HepG2 (cell line): ENCODE measurements around the gene CRLF3. TPM values are rescaled to one million over a fixed set of nuclear protein-coding genes. Genes with fewer than 3 reads are reported as not detected.

Source experiments
- ATAC-seq: fragments of 200-7000 bp; cut with Tn5 transposase; 3 replicates; pipeline ENCODE4 v1.9.1; 2020; ENCODE audit warnings: mild to moderate bottlenecking, moderate library complexity
- BruUV-seq: library from RNA; stranded (reverse); fragments of 400-500 nt; replicated peaks from 2 replicates; lab custom pipeline; 2021; lab: Mats Ljungman, UMichigan
- CTCF ChIA-PET: fragments of 300-600 bp; formaldehyde crosslinking; extraction: SDS; loops from one replicate; lab custom pipeline; 2021; ENCODE audit warnings: low total read pairs, inconsistent platforms, low intra/inter-chr PET ratio; lab: Yijun Ruan, JAX
- POLR2A ChIA-PET: fragments of 350-600 bp; sonication (Branson Sonifier 250); formaldehyde crosslinking; loops from one replicate; lab custom pipeline; 2020; ENCODE audit warnings: antibody characterized with exemption, inconsistent platforms; lab: Yijun Ruan, JAX
- DNase-seq: peaks from one replicate; pipeline ENCODE4 v3.0.0-alpha.2; 2015; ENCODE audit warnings: low spot score
- FAIRE-seq: peaks from 3 replicates; lab custom pipeline; 2011; peaks lifted over from hg19 to GRCh38; lab: Jason Lieb, UNC
- H2AFZ ChIP-seq: one replicate; pipeline ENCODE4 v1.6.1; 2011; ENCODE audit warnings: low read length, inconsistent platforms
- H3K27ac ChIP-seq: fragments of 300-600 bp; 3 replicates; pipeline ENCODE4 v1.8.0; 2011; ENCODE audit warnings: mixed run types, mild to moderate bottlenecking, mixed read lengths, low read length, inconsistent platforms; ENCODE audit not compliant: insufficient read depth; ENCODE audit errors: extremely low read length
- H3K27me3 ChIP-seq, 2 experiments: fragments of 200-600 bp in 1 of 2; 2 replicates in 1 of 2; 3 replicates in 1 of 2; pipeline versions ENCODE4 v1.6.0 to v1.8.0; 2011; ENCODE audit warnings: low read length in 2 of 2, mild to moderate bottlenecking in 2 of 2, moderate library complexity in 2 of 2, inconsistent platforms in 1 of 2; ENCODE audit not compliant: insufficient read depth in 2 of 2, control insufficient read depth in 1 of 2
- H3K36me3 ChIP-seq, 2 experiments: fragments of 200-600 bp in 1 of 2; replicated peaks in 1 of 2; 2 replicates in 1 of 2; 3 replicates in 1 of 2; pipeline versions ENCODE4 v1.5.1 to v1.8.0; 2011; ENCODE audit warnings: low read length in 2 of 2, inconsistent platforms in 1 of 2; ENCODE audit not compliant: insufficient read depth in 2 of 2, control insufficient read depth in 1 of 2
- H3K4me1 ChIP-seq: 2 replicates; pipeline ENCODE4 v1.5.1; 2012; ENCODE audit warnings: low read length, inconsistent platforms; ENCODE audit not compliant: insufficient read depth
- H3K4me2 ChIP-seq: 2 replicates; pipeline ENCODE4 v1.6.0; 2011; ENCODE audit warnings: low read depth, low read length, inconsistent platforms
- H3K4me3 ChIP-seq, 3 experiments: fragments of 200-600 bp in 1 of 3; sonication (generic), shearing (Covaris generic) in 1 of 3; replicated peaks in 1 of 3; 2 replicates each; pipeline ENCODE4 v1.5.1; 2011 to 2016; ENCODE audit warnings: low read length in 3 of 3, inconsistent platforms in 2 of 3, low read depth in 2 of 3, mild to moderate bottlenecking in 2 of 3, control low read depth in 1 of 3, mixed read lengths in 1 of 3; ENCODE audit not compliant: insufficient read depth in 1 of 3
- H3K79me2 ChIP-seq: one replicate; pipeline ENCODE4 v1.6.1; 2011; ENCODE audit warnings: low read length, inconsistent platforms; ENCODE audit not compliant: insufficient read depth
- H3K9ac ChIP-seq: 2 replicates; pipeline ENCODE4 v1.6.0; 2011; ENCODE audit warnings: mild to moderate bottlenecking, low read depth, low read length, inconsistent platforms; ENCODE audit not compliant: insufficient read depth
- H3K9me3 ChIP-seq: 2 replicates; pipeline ENCODE4 v1.5.1; 2012; ENCODE audit warnings: mild to moderate bottlenecking, low read length
- H4K20me1 ChIP-seq: 2 replicates; pipeline ENCODE4 v1.6.0; 2011; ENCODE audit warnings: inconsistent platforms, mild to moderate bottlenecking, low read length, moderate library complexity; ENCODE audit not compliant: insufficient read depth
- HOMEZ ChIP-seq: IDR thresholded peaks from 2 replicates; pipeline ENCODE4 v1.6.1; 2016; ENCODE audit warnings: low read depth
- MAFF ChIP-seq: IDR thresholded peaks from 2 replicates; pipeline ENCODE4 v1.6.1; 2011; ENCODE audit warnings: low read depth, low read length, improper control_type of control experiment
- MAFK ChIP-seq, 2 experiments: IDR thresholded peaks in 1 of 2; conservative IDR thresholded peaks in 1 of 2; 2 replicates each; pipeline ENCODE4 v1.6.1; 2011; ENCODE audit warnings: improper control_type of control experiment in 2 of 2, low read length in 2 of 2
- PLRG1 ChIP-seq: fragments of 450-650 bp; conservative IDR thresholded peaks from 2 replicates; pipeline ENCODE4 v1.6.1; 2016
- STAG1 ChIP-seq: sonication (generic); formaldehyde crosslinking; IDR thresholded peaks from 2 replicates; pipeline ENCODE4 v1.4.0; 2020; ENCODE audit warnings: missing genetic modification reagents
- STAT5B ChIP-seq: sonication (generic); formaldehyde crosslinking; IDR thresholded peaks from 2 replicates; pipeline ENCODE4 v1.4.0; 2020; ENCODE audit warnings: missing genetic modification reagents
- STAT6 ChIP-seq: sonication (generic); formaldehyde crosslinking; IDR thresholded peaks from 2 replicates; pipeline ENCODE4 v1.4.0; 2020; ENCODE audit warnings: missing genetic modification reagents, mild to moderate bottlenecking, borderline replicate concordance
- ZFP62 ChIP-seq: sonication (generic); formaldehyde crosslinking; IDR thresholded peaks from 2 replicates; pipeline ENCODE4 v1.4.0; 2020; ENCODE audit warnings: missing genetic modification reagents
- ZFYVE20 ChIP-seq: sonication (generic); formaldehyde crosslinking; IDR thresholded peaks from 2 replicates; pipeline ENCODE4 v1.8.0; 2023; ENCODE audit warnings: low read depth, mild to moderate bottlenecking, moderate library complexity, missing genetic modification reagents, borderline replicate concordance
- ZNF124 ChIP-seq: sonication (generic); formaldehyde crosslinking; IDR thresholded peaks from 2 replicates; pipeline ENCODE4 v1.4.0; 2020; ENCODE audit warnings: missing genetic modification reagents
- ZNF232 ChIP-seq: sonication (generic); formaldehyde crosslinking; IDR thresholded peaks from 2 replicates; pipeline ENCODE4 v1.4.0; 2020; ENCODE audit warnings: missing genetic modification reagents, borderline replicate concordance
- ZNF615 ChIP-seq: sonication (generic); formaldehyde crosslinking; IDR thresholded peaks from 2 replicates; pipeline ENCODE4 v1.5.0; 2020; ENCODE audit warnings: mild to moderate bottlenecking, missing genetic modification reagents, borderline replicate concordance
- ZNF709 ChIP-seq: sonication (generic); formaldehyde crosslinking; IDR thresholded peaks from 2 replicates; pipeline ENCODE4 v1.5.0; 2020; ENCODE audit warnings: mild to moderate bottlenecking, missing genetic modification reagents
- WGBS: methylation state at CpG from one replicate; pipeline ENCODE4 v1.1.6; 2017; ENCODE audit warnings: low lambda C conversion rate; 5-methylcytosine and 5-hydroxymethylcytosine counted together
- in situ Hi-C: cut with HindIII; loops from 2 replicates; pipeline ENCODE4 v1.10.0; 2017; ENCODE audit warnings: low pct_unique_long_range_greater_than_20kb; ENCODE audit not compliant: extremely low pct_ligation_motif_present
- intact Hi-C: fragments of 100-400 bp; cut with micrococcal nuclease; formaldehyde crosslinking; loops from one replicate; pipeline ENCODE4 v1.10.0; 2022; ENCODE audit not compliant: unreplicated experiment
- polyA plus RNA-seq, 8 experiments: library from polyadenylated mRNA; depleted of rRNA in 3 of 8; stranded (reverse) in 7 of 8; unstranded in 1 of 8; fragments of >200 nt; fragmentation: Illumina TruSeq in 4 of 8; extraction: Trizol in 4 of 8; gene quantifications; 2 replicates each; pipeline versions ENCODE4 v1.2.1 to v1.2.3, GENCODE V29; 2011 to 2016; ENCODE audit warnings: low read depth in 4 of 8, missing spikeins in 1 of 8, mixed read lengths in 1 of 8; ENCODE audit not compliant: insufficient read depth in 1 of 8
- total RNA-seq, 5 experiments: library from RNA; depleted of rRNA; stranded (reverse); fragments of >200 nt; fragmentation: Illumina TruSeq; extraction: Trizol; gene quantifications; 2 replicates each; pipeline ENCODE4 v1.2.3, GENCODE V29; 2016; ENCODE audit warnings: low read depth in 1 of 5
- TF ChIP-seq, protein P1 (sequence below): sonication (generic); formaldehyde crosslinking; IDR thresholded peaks from 2 replicates; pipeline ENCODE4 v1.4.0; 2020; ENCODE audit warnings: mild to moderate bottlenecking, missing genetic modification reagents

CRLF3 gene
- total and polyA plus RNA-seq, 2 of the 13 experiments (the other 11 are each of a cell fraction or from before 2014, with no cell fraction given) = 6.4 to 9.1 TPM

DNA sequence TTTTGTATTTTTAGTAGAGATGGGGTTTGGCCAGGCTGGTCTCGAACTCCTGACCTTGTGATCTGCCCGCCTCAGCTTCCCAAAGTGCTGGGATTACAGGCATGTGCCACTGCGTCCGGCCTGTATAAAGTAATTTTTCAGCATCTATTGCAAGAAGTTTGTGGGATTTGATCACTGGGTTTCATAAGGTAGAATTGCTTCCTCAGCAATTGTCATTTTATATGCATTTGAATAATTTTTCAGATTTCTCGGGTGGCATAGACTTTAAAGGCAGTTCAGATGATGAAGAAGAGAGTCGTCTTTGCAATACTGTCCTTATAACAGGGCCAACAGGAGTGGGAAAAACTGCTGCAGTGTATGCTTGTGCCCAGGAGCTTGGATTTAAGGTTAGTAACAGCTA is 44.5 kb upstream of the CRLF3 start:
- DNase-seq (no peak), FAIRE-seq (no peak), ATAC-seq (no peak)
- no peak overlapping the region for H3K9ac ChIP-seq
- no peaks in the 10 kb centered on the region for H4K20me1 ChIP-seq
- in situ Hi-C loops = no loop called here
- CTCF ChIA-PET = no interaction called here
- no peak overlapping the region for H3K27ac ChIP-seq
- H3K27me3 ChIP-seq = no peaks in the 10 kb centered on the region
- H3K36me3 ChIP-seq = peaks cover 6 to 45% of the 10 kb centered on the region in 2 experiments; a peak in 4 of 5 replicates
- no TSS peak for BruUV-seq
- H3K79me2 ChIP-seq = no peaks in the 10 kb centered on the region
- no peak overlapping the region for H3K4me2 ChIP-seq
- intact Hi-C loops = no loop called here
- H2AFZ ChIP-seq = no peak overlapping the region
- H3K9me3 ChIP-seq = no peaks in the 10 kb centered on the region
- POLR2A ChIA-PET = no interaction called here
- H3K4me1 ChIP-seq = no peaks in the 10 kb centered on the region
- 95% methylated on average over 6 of the region's 6 CpGs for WGBS
- H3K4me3 ChIP-seq = no peak overlapping the region
- TF ChIP-seq STAT5B (CRISPR knock-in tag) (no peak), PLRG1 (no peak), ZNF615 (CRISPR knock-in tag) (no peak), MAFK (conservative IDR thresholded peaks at IDR 0.05 in 1 of 2, IDR thresholded peaks at IDR 0.05 in 1 of 2; ENCODE audit: low read length in 2 of 2) (peak; percentile 52 to 77; a peak in 3 of 4 replicates), ZNF232 (no peak), ZFYVE20 (CRISPR knock-in tag) (no peak), STAT6 (no peak), STAG1 (CRISPR knock-in tag) (no peak), ZNF124 (CRISPR knock-in tag) (no peak), MAFF (peak; percentile 53), ZNF709 (CRISPR knock-in tag) (no peak), HOMEZ (CRISPR knock-in tag) (no peak), ZFP62 (no peak)
- TF ChIP-seq, protein P1, sequence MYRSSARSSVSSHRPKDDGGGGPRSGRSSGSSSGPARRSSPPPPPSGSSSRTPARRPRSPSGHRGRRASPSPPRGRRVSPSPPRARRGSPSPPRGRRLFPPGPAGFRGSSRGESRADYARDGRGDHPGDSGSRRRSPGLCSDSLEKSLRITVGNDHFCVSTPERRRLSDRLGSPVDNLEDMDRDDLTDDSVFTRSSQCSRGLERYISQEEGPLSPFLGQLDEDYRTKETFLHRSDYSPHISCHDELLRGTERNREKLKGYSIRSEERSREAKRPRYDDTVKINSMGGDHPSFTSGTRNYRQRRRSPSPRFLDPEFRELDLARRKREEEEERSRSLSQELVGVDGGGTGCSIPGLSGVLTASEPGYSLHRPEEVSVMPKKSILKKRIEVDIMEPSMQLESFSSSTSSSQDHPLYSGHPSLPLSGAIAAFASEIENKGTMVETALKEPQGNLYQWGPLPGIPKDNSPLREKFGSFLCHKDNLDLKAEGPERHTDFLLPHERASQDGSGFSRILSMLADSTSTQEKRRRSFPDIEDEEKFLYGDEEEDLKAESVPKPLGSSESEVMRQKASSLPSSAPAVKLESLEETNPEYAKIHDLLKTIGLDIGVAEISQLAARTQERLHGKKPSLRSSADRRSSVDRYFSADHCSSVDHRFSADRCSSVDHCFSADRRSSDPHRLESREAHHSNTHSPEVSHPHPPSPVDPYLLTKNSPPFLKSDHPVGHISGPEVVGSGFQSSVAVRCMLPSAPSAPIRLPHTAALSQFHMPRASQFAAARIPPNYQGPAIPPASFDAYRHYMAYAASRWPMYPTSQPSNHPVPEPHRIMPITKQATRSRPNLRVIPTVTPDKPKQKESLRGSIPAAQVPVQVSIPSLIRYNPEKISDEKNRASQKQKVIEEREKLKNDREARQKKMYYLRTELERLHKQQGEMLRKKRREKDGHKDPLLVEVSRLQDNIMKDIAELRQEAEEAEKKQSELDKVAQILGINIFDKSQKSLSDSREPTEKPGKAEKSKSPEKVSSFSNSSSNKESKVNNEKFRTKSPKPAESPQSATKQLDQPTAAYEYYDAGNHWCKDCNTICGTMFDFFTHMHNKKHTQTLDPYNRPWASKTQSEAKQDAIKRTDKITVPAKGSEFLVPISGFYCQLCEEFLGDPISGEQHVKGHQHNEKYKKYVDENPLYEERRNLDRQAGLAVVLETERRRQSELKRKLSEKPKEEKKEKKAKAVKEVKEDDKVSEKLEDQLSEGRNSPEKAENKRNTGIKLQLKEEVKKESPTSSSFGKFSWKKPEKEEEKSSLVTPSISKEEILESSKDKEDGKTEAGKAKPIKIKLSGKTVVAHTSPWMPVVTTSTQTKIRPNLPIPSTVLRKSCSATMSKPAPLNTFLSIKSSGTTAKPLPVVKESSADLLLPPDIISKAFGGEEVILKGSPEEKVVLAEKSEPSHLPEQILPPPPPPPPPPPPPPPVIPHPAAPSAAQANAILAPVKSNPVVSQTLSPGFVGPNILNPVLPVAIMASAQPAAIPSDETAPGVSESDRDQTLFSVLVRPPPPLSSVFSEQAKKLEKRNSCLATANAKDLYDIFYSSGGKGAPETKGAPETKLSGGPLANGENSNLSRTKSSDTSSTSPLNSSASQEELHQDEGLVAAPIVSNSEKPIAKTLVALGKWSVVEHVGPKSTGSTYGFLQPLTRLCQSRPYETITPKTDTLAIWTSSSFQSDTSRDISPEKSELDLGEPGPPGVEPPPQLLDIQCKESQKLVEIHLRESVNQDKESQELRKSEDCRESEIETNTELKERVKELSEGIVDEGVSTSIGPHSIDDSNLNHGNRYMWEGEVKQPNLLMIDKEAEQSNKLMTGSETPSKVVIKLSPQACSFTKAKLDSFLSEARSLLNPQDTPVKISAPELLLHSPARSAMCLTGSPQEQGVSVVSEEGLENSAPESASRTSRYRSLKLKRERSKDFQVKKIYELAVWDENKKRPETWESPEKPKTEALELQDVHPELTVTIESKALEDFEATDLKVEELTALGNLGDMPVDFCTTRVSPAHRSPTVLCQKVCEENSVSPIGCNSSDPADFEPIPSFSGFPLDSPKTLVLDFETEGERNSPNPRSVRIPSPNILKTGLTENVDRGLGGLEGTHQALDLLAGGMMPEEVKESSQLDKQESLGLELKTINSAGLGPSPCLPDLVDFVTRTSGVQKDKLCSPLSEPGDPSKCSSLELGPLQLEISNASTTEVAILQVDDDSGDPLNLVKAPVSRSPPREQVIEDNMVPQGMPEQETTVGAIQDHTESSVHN (CRISPR knock-in tag) = no peak
